ENCODE measurements around the gene PPP1R1B. TPM values are rescaled to one million over a fixed set of nuclear protein-coding genes. Genes with fewer than 3 reads are reported as not detected.

PPP1R1B gene
- total RNA-seq, 1 donor = not detected

DNA sequence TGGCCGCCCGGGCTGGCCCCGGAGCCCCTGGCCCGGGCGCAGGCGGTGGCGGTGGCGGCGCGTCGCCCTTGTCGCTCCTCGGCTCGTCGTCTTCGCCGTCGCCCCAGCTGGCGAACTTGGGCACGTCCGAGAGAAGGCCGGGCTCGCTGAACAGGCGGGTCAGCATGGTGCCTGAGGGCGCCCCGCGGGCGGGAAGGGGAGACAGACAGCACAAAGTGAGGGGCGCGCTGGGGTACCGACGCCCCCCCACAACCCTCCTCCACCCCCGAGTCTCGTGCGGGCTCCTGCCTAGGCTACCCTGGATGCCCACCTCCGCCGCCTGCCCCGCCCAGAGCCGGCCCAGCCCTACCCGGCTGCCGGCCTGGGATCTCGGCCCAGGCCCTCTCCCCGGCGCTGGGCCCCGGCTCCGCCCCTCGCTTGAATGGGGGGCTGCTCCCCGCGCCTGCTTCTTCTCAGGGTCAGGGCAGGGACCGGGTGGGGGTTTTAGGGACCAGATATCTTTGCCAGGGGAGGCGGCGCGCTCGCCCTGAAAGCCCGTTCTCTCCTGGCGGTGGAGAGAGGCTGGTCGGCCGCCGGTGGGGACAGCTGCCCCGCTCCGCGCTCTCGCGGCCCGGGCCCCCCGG is 20.2 kb upstream of the PPP1R1B start:
- no peaks in the 10 kb centered on the region for H3K9me3 ChIP-seq (ENCODE audit: low read depth, low read length)
- no peak overlapping the region for H3K4me3 ChIP-seq (ENCODE audit: low read length)
- peaks cover 79% of the 10 kb centered on the region for H3K27me3 ChIP-seq (ENCODE audit: insufficient read depth, low read length)
- H3K4me1 ChIP-seq (ENCODE audit: insufficient read depth, low read length) = peaks cover 35% of the 10 kb centered on the region

- H3K9me3 ChIP-seq (ENCODE audit: low read depth, low read length) = no peaks in the 10 kb centered on the region
- no peak overlapping the region for H3K4me3 ChIP-seq (ENCODE audit: low read length)
- H3K27me3 ChIP-seq (ENCODE audit: insufficient read depth, low read length) = peaks cover 71% of the 10 kb centered on the region
- H3K4me1 ChIP-seq (ENCODE audit: insufficient read depth, low read length) = peaks cover 35% of the 10 kb centered on the region
These were observed 19.5 kb upstream of the PPP1R1B start for GRCh38 chr17:39607057-39607850.

DNA sequence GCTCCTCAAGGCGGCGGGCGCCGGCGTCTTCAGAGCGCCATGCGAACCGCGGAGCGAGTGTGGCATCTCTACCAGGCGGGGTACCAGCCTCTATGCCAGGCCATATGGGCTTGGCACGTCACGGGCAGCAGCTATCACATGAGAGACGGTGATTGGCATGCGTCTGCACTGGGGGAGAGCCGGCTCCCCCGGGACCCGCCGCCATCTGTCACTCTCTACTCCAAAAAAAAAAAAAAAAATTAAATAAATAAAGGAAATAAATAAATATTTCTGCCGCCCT is 19.0 kb upstream of the PPP1R1B start, which contains the start of gene NEUROD2:
Gene NEUROD2, minus strand, starts transcription at position 70 of the 280 bp plus-strand sequence. CDS start 1,321 bp downstream, outside the sequence.
- Histone ChIP-seq H3K9me3 (ENCODE audit: low read depth, low read length) (no peaks in the 10 kb centered on the region), H3K4me3 (ENCODE audit: low read length) (no peak within 1 kb of the TSS), H3K4me1 (ENCODE audit: insufficient read depth, low read length) (peaks cover 35% of the 10 kb centered on the region), H3K27me3 (ENCODE audit: insufficient read depth, low read length) (peaks cover 66% of the 10 kb centered on the region)

GRCh38 chr17:39608142-39608981 is 18.4 kb upstream of the PPP1R1B start:
- peaks cover 60% of the 10 kb centered on the region for H3K27me3 ChIP-seq (ENCODE audit: insufficient read depth, low read length)
- no peak overlapping the region for H3K4me3 ChIP-seq (ENCODE audit: low read length)

GRCh38 chr17:39609416-39610025 is 17.2 kb upstream of the PPP1R1B start:
- Histone ChIP-seq H3K4me1 (ENCODE audit: insufficient read depth, low read length) (peaks cover 24% of the 10 kb centered on the region), H3K4me3 (ENCODE audit: low read length) (no peak overlapping the region), H3K27me3 (ENCODE audit: insufficient read depth, low read length) (peaks cover 50% of the 10 kb centered on the region), H3K9me3 (ENCODE audit: low read depth, low read length) (no peaks in the 10 kb centered on the region)

More at GRCh38 chr17:39608142-39608981, 18.4 kb upstream of the PPP1R1B start:
- peaks cover 35% of the 10 kb centered on the region for H3K4me1 ChIP-seq (ENCODE audit: insufficient read depth, low read length)
- no peaks in the 10 kb centered on the region for H3K9me3 ChIP-seq (ENCODE audit: low read depth, low read length)

DNA sequence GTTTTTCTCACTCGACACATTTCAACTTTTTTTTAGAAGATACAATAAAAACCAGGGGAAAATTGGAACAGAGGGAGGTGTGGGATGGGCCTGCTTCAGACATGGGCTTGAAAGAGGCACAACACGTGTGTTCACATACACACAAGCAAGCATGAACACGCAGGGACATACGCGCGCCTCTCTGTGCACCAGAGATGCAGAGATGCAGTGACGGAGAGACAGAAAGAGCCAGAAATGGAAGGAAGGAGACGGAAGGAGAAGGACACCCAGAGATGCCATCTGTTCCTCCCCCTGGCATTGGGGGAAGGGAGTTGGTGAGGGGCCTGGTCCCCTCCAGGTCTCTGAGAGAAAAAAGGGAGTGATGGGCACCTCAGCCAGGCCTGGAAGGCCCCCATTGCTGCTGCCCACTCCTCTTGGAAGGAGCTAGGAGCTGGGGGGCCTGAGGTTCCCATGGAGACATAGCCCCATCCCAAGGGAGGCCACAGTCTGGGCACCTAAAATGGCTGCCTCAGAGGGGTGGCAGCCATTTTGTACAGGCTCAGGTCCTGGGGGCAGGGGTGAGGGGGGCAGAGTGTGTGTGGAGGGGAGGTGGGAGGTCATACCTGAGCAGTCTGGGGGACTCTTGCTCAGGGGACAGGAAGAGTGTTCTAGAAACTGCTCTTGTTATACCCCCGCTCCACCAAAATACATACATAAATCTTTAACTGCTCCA is 15.2 kb upstream of the PPP1R1B start:
- H3K27me3 ChIP-seq (ENCODE audit: insufficient read depth, low read length) = peaks cover 35% of the 10 kb centered on the region
- no peak overlapping the region for H3K4me3 ChIP-seq (ENCODE audit: low read length)
- H3K9me3 ChIP-seq (ENCODE audit: low read depth, low read length) = no peaks in the 10 kb centered on the region
- H3K4me1 ChIP-seq (ENCODE audit: insufficient read depth, low read length) = peaks cover 5% of the 10 kb centered on the region

- peaks cover 36% of the 10 kb centered on the region for H3K27me3 ChIP-seq (ENCODE audit: insufficient read depth, low read length)
- H3K4me1 ChIP-seq (ENCODE audit: insufficient read depth, low read length) = peaks cover 5% of the 10 kb centered on the region
- H3K4me3 ChIP-seq (ENCODE audit: low read length) = no peak overlapping the region
- H3K9me3 ChIP-seq (ENCODE audit: low read depth, low read length) = no peaks in the 10 kb centered on the region
These were observed 14.4 kb upstream of the PPP1R1B start for GRCh38 chr17:39612291-39612894.

DNA sequence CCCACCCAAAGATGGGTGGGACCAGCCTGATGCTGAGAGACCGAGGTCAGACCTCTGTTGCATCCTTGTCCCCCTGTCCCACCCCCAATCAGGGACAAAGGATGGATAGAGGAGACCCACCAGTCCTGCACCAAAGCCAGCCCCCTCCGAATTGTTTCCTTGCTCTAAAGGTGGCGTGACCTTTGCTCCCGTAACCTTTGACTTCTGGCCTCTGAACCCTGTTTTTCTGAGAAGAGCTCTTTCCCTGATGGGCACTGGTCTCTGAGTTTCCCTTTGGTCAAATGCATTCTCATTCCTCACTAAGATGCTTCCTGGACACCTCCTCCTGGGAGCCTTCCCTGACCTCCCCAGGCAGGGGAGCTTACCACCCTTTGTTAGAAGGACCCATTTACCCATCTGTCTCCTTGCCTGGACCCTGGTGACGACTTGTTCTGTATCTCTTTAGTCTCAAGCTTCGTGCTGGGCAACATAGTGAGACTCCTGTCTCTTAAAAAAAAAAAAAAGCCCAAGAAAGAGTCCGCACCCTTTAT is 13.8 kb upstream of the PPP1R1B start:
- Histone ChIP-seq H3K4me1 (ENCODE audit: insufficient read depth, low read length) (peaks cover 6% of the 10 kb centered on the region), H3K4me3 (ENCODE audit: low read length) (no peak overlapping the region), H3K27me3 (ENCODE audit: insufficient read depth, low read length) (peaks cover 33% of the 10 kb centered on the region), H3K9me3 (ENCODE audit: low read depth, low read length) (no peaks in the 10 kb centered on the region)

- Histone ChIP-seq H3K4me1 (ENCODE audit: insufficient read depth, low read length) (peaks cover 14% of the 10 kb centered on the region), H3K27me3 (ENCODE audit: insufficient read depth, low read length) (peaks cover 21% of the 10 kb centered on the region), H3K9me3 (ENCODE audit: low read depth, low read length) (no peaks in the 10 kb centered on the region), H3K4me3 (ENCODE audit: low read length) (no peak overlapping the region)
These were observed 12.1 kb upstream of the PPP1R1B start for GRCh38 chr17:39614545-39615157.

DNA sequence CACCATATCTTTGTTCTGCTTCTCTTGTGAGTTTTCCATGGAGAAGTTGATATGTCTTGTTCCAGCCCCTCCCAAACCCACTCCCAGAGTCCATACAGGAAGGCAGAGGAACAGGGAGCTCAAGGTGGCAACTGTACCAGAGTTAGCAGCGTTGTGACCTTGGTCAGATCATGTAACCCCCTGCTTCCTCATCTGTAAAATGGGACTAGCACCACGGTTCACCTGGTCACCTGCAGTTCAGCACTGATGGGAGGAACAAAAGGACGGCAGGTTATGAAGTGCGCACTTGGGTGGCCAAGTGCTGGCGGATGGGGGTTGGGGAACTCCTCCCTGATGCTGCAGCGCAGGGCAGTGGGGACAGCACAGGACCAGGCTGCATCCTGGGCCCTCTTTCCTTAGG is 11.3 kb upstream of the PPP1R1B start:
- Histone ChIP-seq H3K27me3 (ENCODE audit: insufficient read depth, low read length) (peaks cover 18% of the 10 kb centered on the region), H3K9me3 (ENCODE audit: low read depth, low read length) (no peaks in the 10 kb centered on the region)

DNA sequence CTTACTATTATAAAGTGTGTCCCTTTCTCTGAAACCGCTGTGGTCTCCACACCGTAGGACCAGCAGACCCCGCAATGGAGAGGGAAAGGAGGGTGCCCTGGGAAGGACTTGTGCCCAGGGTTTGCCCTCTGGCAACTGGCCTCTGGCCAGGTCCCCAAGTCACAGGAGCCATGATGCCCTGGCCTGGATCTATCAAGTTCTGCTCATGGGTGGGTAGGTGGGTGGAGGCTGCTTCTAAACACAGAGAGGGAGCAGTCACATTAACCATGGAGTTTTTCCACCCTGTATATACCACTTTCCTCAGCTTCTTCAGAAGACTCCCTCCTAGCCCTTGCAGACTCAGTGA is 9.7 kb upstream of the PPP1R1B start:
- Histone ChIP-seq H3K27me3 (ENCODE audit: insufficient read depth, low read length) (peaks cover 18% of the 10 kb centered on the region), H3K4me3 (ENCODE audit: low read length) (no peak overlapping the region), H3K9me3 (ENCODE audit: low read depth, low read length) (no peaks in the 10 kb centered on the region), H3K4me1 (ENCODE audit: insufficient read depth, low read length) (peaks cover 15% of the 10 kb centered on the region)

More for the DNA sequence above, 11.3 kb upstream of the PPP1R1B start:
- peaks cover 14% of the 10 kb centered on the region for H3K4me1 ChIP-seq (ENCODE audit: insufficient read depth, low read length)
- no peak overlapping the region for H3K4me3 ChIP-seq (ENCODE audit: low read length)

GRCh38 chr17:39617446-39618245 is 9.1 kb upstream of the PPP1R1B start:
- Histone ChIP-seq H3K4me3 (ENCODE audit: low read length) (peak overlapping the region; percentile 22), H3K9me3 (ENCODE audit: low read depth, low read length) (no peaks in the 10 kb centered on the region), H3K27me3 (ENCODE audit: insufficient read depth, low read length) (peaks cover 18% of the 10 kb centered on the region), H3K4me1 (ENCODE audit: insufficient read depth, low read length) (peaks cover 19% of the 10 kb centered on the region)

Data from mononuclear cell (primary cell).